ENCODE measurements around the gene CISD3.

Gene CISD3

DNA sequence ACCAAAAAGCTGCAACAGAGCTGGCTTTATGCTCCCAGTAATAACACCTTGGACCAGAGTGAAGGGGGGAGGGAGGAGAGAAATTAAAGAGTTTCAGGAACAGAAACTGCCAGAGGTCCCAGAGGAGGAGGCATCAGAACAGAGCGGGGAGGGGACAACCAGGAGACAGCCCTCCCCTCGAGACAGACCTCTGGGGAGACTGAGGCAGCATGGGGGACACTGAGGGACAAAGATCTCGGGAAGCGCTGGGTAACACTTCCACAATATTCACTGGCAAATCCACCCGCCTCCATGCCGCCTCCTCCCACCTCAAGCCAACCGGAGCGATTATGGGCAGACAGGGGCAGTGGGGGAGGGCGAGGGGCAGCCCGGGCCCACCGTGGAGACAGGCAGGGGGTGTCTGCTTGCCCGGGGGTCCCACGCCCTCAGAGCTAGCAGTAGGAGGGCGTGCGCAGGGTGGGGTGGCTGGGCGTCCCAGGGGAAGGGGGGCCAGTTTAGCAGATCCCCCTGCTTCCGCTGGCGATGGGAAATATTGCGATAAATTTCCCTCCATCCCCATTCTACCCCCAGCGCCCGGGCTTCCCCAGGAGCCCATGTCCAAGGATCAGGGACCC lies 16.8 kb downstream of the CISD3 start:
- Histone ChIP-seq H3K9me2 (ENCODE audit: low read depth, low read length) (no peaks in the 10 kb centered on the region), H3K4me3 (ENCODE audit: low read depth, low read length, poor library complexity, severe bottlenecking) (peak overlapping the region; percentile 60), H3K9me3 (ENCODE audit: low read length) (no peaks in the 10 kb centered on the region), H4K20me1 (ENCODE audit: insufficient read depth, low read length) (no peaks in the 10 kb centered on the region), H3F3A (ENCODE audit: insufficient read depth, low read length) (0 out of 2 replicates have a peak, but pooled peaks cover 4% of the 10 kb centered on the region), H2AFZ (ENCODE audit: low read length) (no peak overlapping the region), H3K27me3 (ENCODE audit: insufficient read depth, low read length) (peaks cover 5% of the 10 kb centered on the region; the same call in 1 of the 2 replicates), H3K4me1 (ENCODE audit: insufficient read depth, low read length, severe bottlenecking) (peaks cover 53% of the 10 kb centered on the region), H3K9ac (ENCODE audit: low read length) (peak overlapping the region; percentile 19; the same call in 1 of the 2 replicates), H3K4me2 (ENCODE audit: low read length) (peak overlapping the region; percentile 67), H3K36me3 (ENCODE audit: insufficient read depth, low read length) (no peaks in the 10 kb centered on the region), H3K79me2 (ENCODE audit: insufficient read depth, low read length) (no peaks in the 10 kb centered on the region), H3K27ac (ENCODE audit: low read depth, low read length, poor library complexity, severe bottlenecking) (no peak overlapping the region)
- no peak for TF ChIP-seq EZH2 (IDR thresholded peaks at IDR 0.05; ENCODE audit: borderline replicate concordance, low read length)
- TF ChIP-seq, protein P1, sequence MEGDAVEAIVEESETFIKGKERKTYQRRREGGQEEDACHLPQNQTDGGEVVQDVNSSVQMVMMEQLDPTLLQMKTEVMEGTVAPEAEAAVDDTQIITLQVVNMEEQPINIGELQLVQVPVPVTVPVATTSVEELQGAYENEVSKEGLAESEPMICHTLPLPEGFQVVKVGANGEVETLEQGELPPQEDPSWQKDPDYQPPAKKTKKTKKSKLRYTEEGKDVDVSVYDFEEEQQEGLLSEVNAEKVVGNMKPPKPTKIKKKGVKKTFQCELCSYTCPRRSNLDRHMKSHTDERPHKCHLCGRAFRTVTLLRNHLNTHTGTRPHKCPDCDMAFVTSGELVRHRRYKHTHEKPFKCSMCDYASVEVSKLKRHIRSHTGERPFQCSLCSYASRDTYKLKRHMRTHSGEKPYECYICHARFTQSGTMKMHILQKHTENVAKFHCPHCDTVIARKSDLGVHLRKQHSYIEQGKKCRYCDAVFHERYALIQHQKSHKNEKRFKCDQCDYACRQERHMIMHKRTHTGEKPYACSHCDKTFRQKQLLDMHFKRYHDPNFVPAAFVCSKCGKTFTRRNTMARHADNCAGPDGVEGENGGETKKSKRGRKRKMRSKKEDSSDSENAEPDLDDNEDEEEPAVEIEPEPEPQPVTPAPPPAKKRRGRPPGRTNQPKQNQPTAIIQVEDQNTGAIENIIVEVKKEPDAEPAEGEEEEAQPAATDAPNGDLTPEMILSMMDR (IDR thresholded peaks at IDR 0.05; ENCODE audit: low read length), result no peak

DNA sequence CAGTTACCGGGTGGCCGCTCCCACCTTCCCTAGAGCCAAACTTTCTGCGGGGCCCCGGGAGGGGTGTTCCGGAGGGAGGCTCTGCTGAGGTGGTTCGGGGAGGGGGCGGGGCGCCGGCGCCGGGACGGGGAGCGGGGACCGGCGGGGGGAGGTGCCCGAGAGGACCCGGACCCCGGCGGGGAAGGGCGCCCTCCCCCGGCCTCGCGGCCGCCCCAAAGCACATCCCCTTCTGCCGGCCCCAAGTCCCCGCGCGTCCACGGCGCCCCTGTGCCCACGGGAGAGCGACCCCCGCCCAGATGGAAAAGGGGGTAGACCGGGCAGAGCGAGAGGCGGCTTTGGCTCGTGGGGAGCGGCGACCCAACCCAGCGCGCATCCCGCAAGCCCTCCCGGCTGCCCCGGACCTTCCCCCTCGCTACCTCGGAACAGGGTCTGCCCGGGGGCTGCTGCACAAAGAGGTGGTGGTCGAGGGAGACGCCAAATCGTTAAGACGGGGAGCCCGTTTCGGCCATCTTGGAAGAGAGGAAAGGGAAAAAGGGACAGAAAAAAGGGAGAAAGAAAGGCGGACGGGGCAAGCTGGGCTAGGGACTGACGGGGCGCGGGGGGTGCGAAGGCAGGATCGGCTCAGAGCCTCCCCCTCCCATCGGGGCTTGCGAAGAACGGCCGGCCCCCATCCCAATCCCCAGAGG lies 17.5 kb downstream of the CISD3 start:
- Histone ChIP-seq H3K9me3 (ENCODE audit: low read length) (no peaks in the 10 kb centered on the region), H3K79me2 (ENCODE audit: insufficient read depth, low read length) (no peaks in the 10 kb centered on the region), H3K9ac (ENCODE audit: low read length) (peak overlapping the region; percentile 43), H3K27me3 (ENCODE audit: insufficient read depth, low read length) (peaks cover 5% of the 10 kb centered on the region; the same call in 1 of the 2 replicates), H3K4me1 (ENCODE audit: insufficient read depth, low read length, severe bottlenecking) (peaks cover 51% of the 10 kb centered on the region), H4K20me1 (ENCODE audit: insufficient read depth, low read length) (no peaks in the 10 kb centered on the region), H2AFZ (ENCODE audit: low read length) (no peak overlapping the region), H3F3A (ENCODE audit: insufficient read depth, low read length) (0 out of 2 replicates have a peak, but pooled peaks cover 4% of the 10 kb centered on the region), H3K9me2 (ENCODE audit: low read depth, low read length) (no peaks in the 10 kb centered on the region), H3K4me3 (ENCODE audit: low read depth, low read length, poor library complexity, severe bottlenecking) (peak overlapping the region; percentile 60), H3K36me3 (ENCODE audit: insufficient read depth, low read length) (no peaks in the 10 kb centered on the region), H3K27ac (ENCODE audit: low read depth, low read length, poor library complexity, severe bottlenecking) (no peak overlapping the region), H3K4me2 (ENCODE audit: low read length) (peak overlapping the region; percentile 67)
- TF ChIP-seq, protein P1 (IDR thresholded peaks at IDR 0.05; ENCODE audit: low read length), result no peak
- TF ChIP-seq EZH2 (IDR thresholded peaks at IDR 0.05; ENCODE audit: borderline replicate concordance, low read length), result no peak

DNA sequence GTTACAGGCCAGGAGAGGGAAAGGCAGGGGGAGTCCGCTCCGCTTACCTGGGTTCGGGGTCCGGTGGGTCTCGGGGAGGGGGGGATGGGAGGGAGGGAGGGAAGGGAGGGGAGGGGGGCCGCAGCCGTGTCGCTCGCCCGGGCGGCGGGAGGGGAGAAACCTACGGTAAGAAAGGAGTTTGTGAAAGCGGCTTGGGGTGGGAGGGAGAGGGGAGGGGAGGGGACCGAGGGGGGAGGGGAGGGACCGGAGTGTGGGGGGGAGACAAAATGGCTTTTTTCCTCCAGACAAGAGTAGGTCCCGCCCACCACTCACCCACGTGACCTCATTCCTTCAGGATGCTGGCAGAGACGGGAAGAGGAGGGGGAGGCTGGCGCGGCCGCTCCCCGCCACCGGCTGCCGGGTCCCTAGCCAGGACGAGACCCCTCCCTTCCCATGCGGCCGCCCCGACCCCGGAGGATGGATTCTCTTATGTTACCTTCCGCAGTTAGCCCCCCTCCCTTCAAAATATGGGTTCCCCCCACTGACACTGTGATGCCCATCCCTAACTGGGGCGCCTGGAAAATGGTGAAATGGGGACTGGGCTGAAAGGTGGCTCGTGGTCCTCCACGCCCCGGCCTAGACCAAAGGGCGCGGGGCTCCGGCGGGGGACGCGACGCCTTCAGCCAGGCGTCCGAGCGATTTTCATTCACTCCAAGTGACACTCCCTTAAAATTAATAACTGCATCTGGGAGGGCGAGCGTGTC lies 18.2 kb downstream of the CISD3 start, which contains the start of gene PCGF2:
Gene PCGF2 (minus strand): TSS at position 188 of the 743 bp plus-strand sequence. CDS start 7,934 bp downstream, outside the sequence.
- H3K79me2 ChIP-seq (ENCODE audit: insufficient read depth, low read length), result peaks cover 6% of the 10 kb centered on the region
- no peaks in the 10 kb centered on the region for H3K36me3 ChIP-seq (ENCODE audit: insufficient read depth, low read length)
- H3K27me3 ChIP-seq (ENCODE audit: insufficient read depth, low read length), result peaks cover 5% of the 10 kb centered on the region; the same call in 1 of the 2 replicates
- H3K27ac ChIP-seq (ENCODE audit: low read depth, low read length, poor library complexity, severe bottlenecking), result no peak within 1 kb of the TSS
- no peak within 1 kb of the TSS for H2AFZ ChIP-seq (ENCODE audit: low read length)
- TF ChIP-seq, protein P1 (IDR thresholded peaks at IDR 0.05; ENCODE audit: low read length), result no peak
- no peak for TF ChIP-seq EZH2 (IDR thresholded peaks at IDR 0.05; ENCODE audit: borderline replicate concordance, low read length)
- H3K9me3 ChIP-seq (ENCODE audit: low read length), result no peaks in the 10 kb centered on the region
- 0 out of 2 replicates have a peak, but pooled peaks cover 4% of the 10 kb centered on the region for H3F3A ChIP-seq (ENCODE audit: insufficient read depth, low read length)
- peak within 1 kb of the TSS; percentile 67 for H3K4me2 ChIP-seq (ENCODE audit: low read length)
- H3K4me3 ChIP-seq (ENCODE audit: low read depth, low read length, poor library complexity, severe bottlenecking), result peak within 1 kb of the TSS; percentile 60
- no peaks in the 10 kb centered on the region for H4K20me1 ChIP-seq (ENCODE audit: insufficient read depth, low read length)
- H3K9me2 ChIP-seq (ENCODE audit: low read depth, low read length), result no peaks in the 10 kb centered on the region
- H3K4me1 ChIP-seq (ENCODE audit: insufficient read depth, low read length, severe bottlenecking), result peaks cover 48% of the 10 kb centered on the region
- H3K9ac ChIP-seq (ENCODE audit: low read length), result peak within 1 kb of the TSS; percentile 43

Data from OCI-LY1 (cell line).